Natural killer cell treated with Interleukin-12 subunit alpha and Interleukin-12 subunit beta and Interleukin-15 and Interleukin-18, amount 100 ng/mL, for 72 hours (primary cell): ENCODE measurements around the gene ABCA5. TPM values are rescaled to one million over a fixed set of nuclear protein-coding genes. Genes with fewer than 3 reads are reported as not detected.

Experiments
- ATAC-seq, 2 donors: fragments of 150-1000 bp; cut with Tn5 transposase in 1 of 2; sonication (Bioruptor Pico), chemical (Tn5 transposase) in 1 of 2; 2 replicates each; pipeline ENCODE4 v1.10.0; 2021
- DNase-seq: peaks from one replicate; pipeline ENCODE4 v3.0.0; 2022; ENCODE audit warnings: low spot score
- H3K27ac Mint-ChIP-seq, 2 donors: 1 replicate in 1 of 2; 2 replicates in 1 of 2; pipeline ENCODE4 v1.8.0; 2022; ENCODE audit warnings: mixed read lengths in 2 of 2, mild to moderate bottlenecking in 1 of 2, moderate library complexity in 1 of 2
- H3K27me3 Mint-ChIP-seq, 2 donors: 1 replicate in 1 of 2; 2 replicates in 1 of 2; pipeline ENCODE4 v1.8.0; 2022; ENCODE audit warnings: mixed read lengths in 2 of 2
- H3K36me3 Mint-ChIP-seq: one replicate; pipeline ENCODE4 v1.8.0; 2022; ENCODE audit warnings: mixed read lengths
- H3K4me1 Mint-ChIP-seq, 2 donors: 1 replicate in 1 of 2; 2 replicates in 1 of 2; pipeline ENCODE4 v1.8.0; 2022; ENCODE audit warnings: low read depth in 2 of 2, mixed read lengths in 2 of 2, mild to moderate bottlenecking in 1 of 2
- H3K4me3 Mint-ChIP-seq: one replicate; pipeline ENCODE4 v1.8.0; 2022; ENCODE audit warnings: mixed read lengths
- H3K9me3 Mint-ChIP-seq: 2 replicates; pipeline ENCODE4 v1.8.0; 2022; ENCODE audit warnings: mixed read lengths
- total RNA-seq, 2 donors: library from RNA; stranded (reverse); gene quantifications; one replicate each; pipeline ENCODE4 v1.2.3, GENCODE V29; 2022

Gene ABCA5
- total RNA-seq, 2 donors from 2014 or later, result 22.9 to 61.4 TPM

DNA sequence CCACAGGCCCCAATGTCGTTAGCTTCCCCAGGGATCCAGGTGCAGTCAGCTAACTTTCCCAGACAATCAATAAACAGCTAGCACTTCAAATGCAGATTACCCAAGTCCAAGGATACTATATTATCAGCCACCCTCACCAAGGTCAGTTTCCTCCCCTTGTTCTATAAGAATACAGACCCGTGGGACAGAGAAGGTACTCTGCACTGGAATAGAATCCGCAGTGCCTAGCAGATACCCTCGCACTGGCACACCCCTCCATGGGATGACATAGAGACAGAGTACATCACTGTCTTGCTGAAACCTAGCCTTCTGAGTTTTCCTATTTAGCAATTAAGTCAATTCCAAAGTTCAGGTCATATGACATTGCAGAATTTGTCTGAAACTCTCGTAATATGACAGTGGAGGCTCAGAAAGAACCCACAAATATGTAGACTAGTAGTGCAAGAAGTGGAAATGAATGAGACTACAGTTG is 58.4 kb downstream of the ABCA5 start:
- Mint-ChIP-seq H3K27ac (no peak overlapping the region), H3K27me3 (no peaks in the 10 kb centered on the region), H3K4me1 (no peaks in the 10 kb centered on the region), H3K9me3 (no peaks in the 10 kb centered on the region), H3K4me3 (no peak overlapping the region), H3K36me3 (peaks cover 8% of the 10 kb centered on the region)
- ATAC-seq (no peak), DNase-seq (no peak)

DNA sequence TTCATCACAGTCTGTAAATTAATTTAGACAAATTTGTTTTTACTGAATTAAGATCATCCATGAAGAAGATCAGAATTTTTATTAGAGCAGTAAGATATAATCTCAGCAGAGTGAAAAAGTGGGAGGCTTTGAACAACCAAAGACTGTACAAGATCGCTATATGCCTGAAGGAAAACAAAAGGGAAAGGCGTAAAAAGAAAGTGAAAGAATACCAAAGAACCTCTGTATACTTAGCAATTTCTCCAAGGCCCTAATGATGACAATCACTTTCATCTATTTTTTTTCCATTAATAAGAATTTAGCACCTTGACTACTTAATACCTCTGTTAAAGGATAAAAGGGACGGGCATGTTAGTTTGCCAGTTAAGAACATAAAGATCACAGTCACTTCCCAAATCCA is 59.7 kb downstream of the ABCA5 start:
- Mint-ChIP-seq H3K27ac (no peak overlapping the region), H3K4me3 (no peak overlapping the region), H3K4me1 (no peaks in the 10 kb centered on the region), H3K27me3 (no peaks in the 10 kb centered on the region), H3K36me3 (peaks cover 8% of the 10 kb centered on the region), H3K9me3 (no peaks in the 10 kb centered on the region)
- no peak for DNase-seq
- ATAC-seq, result no peak

DNA sequence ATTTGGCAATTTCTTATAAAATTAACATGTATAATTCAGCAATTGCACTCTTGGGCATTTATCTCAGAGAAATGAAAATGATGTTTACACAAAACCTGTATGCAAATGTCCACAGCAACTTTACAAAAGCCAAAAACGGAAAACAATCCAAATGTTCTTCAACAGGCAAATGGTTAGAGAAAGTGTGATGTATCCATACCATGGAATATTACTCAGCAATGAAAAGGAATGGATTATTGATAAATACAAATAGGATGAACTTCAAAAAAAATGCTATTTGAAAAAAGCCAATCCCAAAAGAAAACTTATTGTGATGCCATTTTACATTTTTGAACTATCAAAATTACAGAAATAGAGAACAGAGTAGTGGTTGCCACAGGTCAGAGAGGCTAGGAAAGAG is 61.1 kb downstream of the ABCA5 start:
- ATAC-seq, result no peak
- H3K36me3 Mint-ChIP-seq, result peaks cover 8% of the 10 kb centered on the region
- no peak overlapping the region for H3K4me3 Mint-ChIP-seq
- no peak overlapping the region for H3K27ac Mint-ChIP-seq
- H3K27me3 Mint-ChIP-seq, result no peaks in the 10 kb centered on the region
- H3K4me1 Mint-ChIP-seq, result no peaks in the 10 kb centered on the region
- H3K9me3 Mint-ChIP-seq, result no peaks in the 10 kb centered on the region
- no peak for DNase-seq

DNA sequence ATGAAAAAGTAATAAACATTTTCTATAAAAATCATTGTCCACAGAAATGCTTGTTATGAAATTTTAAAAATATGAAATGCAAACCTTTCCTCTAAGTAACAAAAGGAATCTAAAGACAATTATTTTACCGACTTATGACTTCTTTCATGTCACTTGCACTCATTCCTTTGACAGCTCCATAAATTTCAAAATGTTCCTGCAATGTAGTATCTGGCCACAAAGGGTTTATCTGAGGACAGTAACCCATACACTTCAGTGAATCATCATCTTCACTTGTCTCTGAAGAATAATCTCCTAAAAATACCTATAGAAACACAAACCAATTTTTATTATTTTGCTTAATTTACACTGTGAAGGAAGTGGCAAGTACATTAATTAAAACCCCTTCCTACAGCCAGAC is 72.7 kb downstream of the ABCA5 start:
- DNase-seq, result no peak
- ATAC-seq, result no peak
- H3K4me1 Mint-ChIP-seq, result no peaks in the 10 kb centered on the region
- H3K9me3 Mint-ChIP-seq, result no peaks in the 10 kb centered on the region
- H3K27ac Mint-ChIP-seq, result no peak overlapping the region
- peaks cover 6% of the 10 kb centered on the region for H3K36me3 Mint-ChIP-seq
- H3K4me3 Mint-ChIP-seq, result no peak overlapping the region
- H3K27me3 Mint-ChIP-seq, result no peaks in the 10 kb centered on the region

DNA sequence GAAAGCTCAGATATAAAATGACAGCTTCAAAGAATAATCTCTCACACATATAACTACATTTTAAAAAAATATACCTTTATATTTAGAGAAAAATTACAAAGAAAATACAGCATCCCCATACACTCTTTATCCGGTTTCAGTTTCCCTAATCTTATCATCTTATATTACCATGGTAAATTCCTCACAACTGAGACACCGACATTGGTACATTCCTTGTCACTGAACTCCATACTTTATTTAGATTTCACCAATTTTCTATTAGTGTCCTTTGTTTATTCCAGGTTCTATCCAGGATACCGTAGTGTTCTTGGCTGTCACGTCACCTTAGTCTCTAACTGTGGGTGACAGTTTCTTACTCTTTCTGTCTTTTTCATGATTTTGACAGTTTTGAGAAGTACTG is 76.3 kb downstream of the ABCA5 start:
- H3K4me1 Mint-ChIP-seq, result no peaks in the 10 kb centered on the region
- ATAC-seq, result no peak
- no peaks in the 10 kb centered on the region for H3K27me3 Mint-ChIP-seq
- H3K9me3 Mint-ChIP-seq, result no peaks in the 10 kb centered on the region
- no peak for DNase-seq
- no peak overlapping the region for H3K27ac Mint-ChIP-seq
- H3K4me3 Mint-ChIP-seq, result no peak overlapping the region
- peaks cover 6% of the 10 kb centered on the region for H3K36me3 Mint-ChIP-seq

DNA sequence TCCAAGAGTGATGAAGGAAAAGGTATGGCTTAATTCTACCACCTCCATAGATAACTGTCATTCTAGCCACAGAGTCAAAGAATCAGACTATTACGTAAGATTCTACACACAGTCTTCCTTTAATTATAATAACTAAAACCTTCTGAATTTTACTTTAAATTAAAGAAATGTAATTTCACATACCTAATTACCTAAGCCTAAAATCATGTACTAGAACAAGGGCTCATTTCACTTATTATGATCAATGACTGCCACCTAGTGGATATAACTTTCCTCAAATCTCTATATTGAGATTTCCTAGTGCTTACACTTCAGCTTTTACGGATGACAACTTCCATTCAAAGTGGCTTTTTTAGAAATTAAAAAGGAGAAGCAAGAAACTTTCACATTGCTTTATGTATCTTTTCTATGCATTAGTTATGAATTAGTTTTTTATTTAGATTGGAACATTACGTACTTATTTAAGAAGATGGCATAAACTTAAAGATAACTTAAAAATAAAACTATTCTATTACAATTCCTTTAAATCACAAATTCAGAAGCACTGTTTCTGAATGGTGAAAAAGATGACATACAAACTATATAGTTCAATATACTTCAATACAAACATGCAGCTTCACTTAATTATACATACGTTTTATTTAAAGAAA is 80.1 kb downstream of the ABCA5 start:
- no peak overlapping the region for H3K27ac Mint-ChIP-seq
- no peaks in the 10 kb centered on the region for H3K27me3 Mint-ChIP-seq

DNA sequence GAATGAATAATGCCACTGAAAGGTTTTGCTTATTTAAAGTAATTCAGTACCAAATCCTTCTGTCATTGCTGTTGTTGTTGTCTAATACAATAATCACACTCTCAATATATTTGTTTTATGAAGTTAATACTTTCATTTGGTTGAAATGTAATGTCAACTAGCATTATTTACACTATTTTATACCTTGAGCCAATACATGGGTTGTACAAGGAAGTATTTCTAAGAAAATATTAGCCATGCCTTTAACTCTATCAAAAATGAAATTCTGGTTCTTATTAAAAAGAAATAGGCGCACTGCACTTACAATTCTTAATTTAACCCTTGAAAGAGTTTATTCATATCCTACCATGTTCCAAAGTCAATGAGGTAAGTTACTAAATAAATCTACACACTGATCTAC is 80.7 kb downstream of the ABCA5 start:
- ATAC-seq (no peak), DNase-seq (no peak)
- H3K36me3 Mint-ChIP-seq, result peaks cover 6% of the 10 kb centered on the region
- H3K4me3 Mint-ChIP-seq, result no peak overlapping the region
- no peaks in the 10 kb centered on the region for H3K9me3 Mint-ChIP-seq
- H3K4me1 Mint-ChIP-seq, result no peaks in the 10 kb centered on the region
- H3K27me3 Mint-ChIP-seq, result no peaks in the 10 kb centered on the region
- no peak overlapping the region for H3K27ac Mint-ChIP-seq

More for the DNA sequence above, 80.1 kb downstream of the ABCA5 start:
- DNase-seq (no peak), ATAC-seq (no peak)
- H3K4me3 Mint-ChIP-seq, result no peak overlapping the region
- H3K9me3 Mint-ChIP-seq, result no peaks in the 10 kb centered on the region
- H3K36me3 Mint-ChIP-seq, result peaks cover 6% of the 10 kb centered on the region
- H3K4me1 Mint-ChIP-seq, result no peaks in the 10 kb centered on the region

DNA sequence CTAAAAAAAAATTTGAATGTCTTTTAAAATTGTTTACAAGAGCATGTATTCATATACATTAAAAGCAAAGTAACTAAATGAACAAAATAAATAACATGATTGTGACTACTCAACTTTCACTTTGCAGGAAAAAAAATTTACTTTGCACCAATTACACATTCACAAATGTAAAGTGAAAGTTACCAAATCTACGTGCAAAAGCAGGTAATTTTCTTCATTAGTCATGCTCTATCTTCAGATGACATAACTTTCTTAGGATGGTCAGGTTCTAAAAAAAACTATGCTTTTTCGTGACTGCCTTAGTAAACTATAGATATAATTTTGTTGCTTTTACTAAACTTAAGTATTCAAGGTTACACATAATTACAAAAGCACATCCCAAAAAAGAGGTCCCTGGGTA is 81.3 kb downstream of the ABCA5 start:
- no peak for ATAC-seq
- Mint-ChIP-seq H3K9me3 (no peaks in the 10 kb centered on the region), H3K27ac (no peak overlapping the region), H3K4me1 (no peaks in the 10 kb centered on the region), H3K4me3 (no peak overlapping the region), H3K36me3 (peaks cover 6% of the 10 kb centered on the region), H3K27me3 (no peaks in the 10 kb centered on the region)
- DNase-seq, result no peak

DNA sequence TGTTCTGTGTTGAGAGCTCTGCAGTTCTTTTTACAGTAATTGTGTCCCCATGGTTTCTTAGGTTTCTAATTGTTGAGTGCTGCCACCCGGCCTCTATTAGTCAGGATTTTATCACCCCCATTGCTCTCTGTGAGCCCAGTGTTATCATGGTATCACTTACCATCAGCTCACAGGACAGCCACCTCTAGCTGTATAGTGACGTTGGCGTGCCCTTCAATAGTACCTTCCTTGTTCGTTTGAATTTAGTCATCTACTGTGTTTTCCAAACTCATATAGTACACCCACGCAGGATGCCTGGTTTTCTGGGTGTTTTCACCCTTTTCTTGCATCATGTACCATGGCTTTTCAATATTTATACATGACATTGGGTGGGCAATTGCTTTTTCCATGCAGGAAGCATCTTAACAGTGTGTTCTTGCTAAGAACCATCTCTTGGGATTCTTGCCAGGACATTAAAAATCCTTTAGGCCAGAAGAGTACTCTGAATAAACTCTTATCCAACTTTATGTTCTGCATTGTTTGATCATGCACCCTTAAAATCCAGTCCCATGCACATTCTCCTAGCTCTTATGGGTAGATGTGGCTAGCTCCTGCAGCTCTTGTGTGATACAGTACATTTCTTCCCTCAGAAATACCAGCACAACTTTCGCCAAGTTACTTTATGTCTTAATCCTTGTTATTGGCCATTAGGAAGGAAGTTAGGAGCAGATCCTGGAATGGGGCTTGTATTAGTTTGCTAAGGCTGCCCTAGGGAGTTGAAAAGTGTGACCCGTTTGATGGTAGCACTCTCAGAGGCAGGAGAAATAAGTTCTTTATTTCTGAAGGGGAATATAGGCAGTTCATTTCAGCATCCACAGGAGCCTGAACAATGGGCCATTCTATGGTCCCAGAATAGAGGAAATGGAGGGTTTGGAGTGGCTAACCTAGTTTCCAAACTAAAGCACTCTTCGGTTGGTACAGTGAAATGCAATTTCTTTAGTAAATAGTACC is 87.0 kb downstream of the ABCA5 start:
- no peaks in the 10 kb centered on the region for H3K27me3 Mint-ChIP-seq
- no peak overlapping the region for H3K27ac Mint-ChIP-seq
- DNase-seq, result no peak
- no peak for ATAC-seq
- H3K36me3 Mint-ChIP-seq, result peaks cover 5% of the 10 kb centered on the region
- H3K4me1 Mint-ChIP-seq, result peaks cover 0 to 3% of the 10 kb centered on the region in 2 donors
- H3K9me3 Mint-ChIP-seq, result no peaks in the 10 kb centered on the region
- H3K4me3 Mint-ChIP-seq, result no peak overlapping the region

DNA sequence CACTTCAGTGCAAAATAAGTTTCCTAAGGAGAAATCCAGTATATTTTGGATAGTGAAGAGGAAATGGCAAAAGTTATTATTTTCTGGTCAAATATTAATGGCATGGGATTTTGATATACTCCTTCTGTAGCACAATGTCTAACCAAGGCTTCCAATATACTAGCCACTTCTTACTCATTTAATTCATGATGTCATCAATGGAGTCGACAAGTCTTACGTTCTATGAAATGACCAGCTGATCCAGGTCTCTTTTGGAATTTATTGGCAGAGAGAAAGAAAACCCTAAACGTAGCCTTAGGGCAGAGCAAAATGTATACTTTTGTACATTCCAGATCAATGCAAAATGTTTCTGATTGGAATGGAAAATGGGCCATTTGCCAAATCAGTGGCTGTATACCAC is 90.0 kb downstream of the ABCA5 start:
- no peak for ATAC-seq

DNA sequence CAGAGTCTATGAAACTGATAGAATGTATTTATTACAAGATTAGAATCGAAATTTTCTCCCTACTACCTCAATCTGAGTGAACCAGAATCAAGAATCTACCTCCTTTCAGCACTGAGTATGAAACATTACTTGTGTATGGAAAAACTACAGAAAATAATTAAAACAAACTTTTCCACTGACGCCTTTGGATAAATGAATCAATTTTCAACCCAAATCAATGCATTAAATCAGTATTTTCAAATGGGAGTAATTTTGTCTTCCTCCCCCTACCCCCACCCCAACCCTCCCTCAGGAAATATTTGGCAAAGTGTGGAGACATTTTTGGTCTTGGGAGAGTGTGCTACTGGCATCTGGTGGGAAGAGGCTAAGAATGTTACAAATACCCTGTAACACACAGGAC is 90.5 kb downstream of the ABCA5 start:
- Mint-ChIP-seq H3K36me3 (peaks cover 15% of the 10 kb centered on the region), H3K27me3 (no peaks in the 10 kb centered on the region), H3K4me1 (peaks cover 0 to 3% of the 10 kb centered on the region in 2 donors), H3K9me3 (no peaks in the 10 kb centered on the region), H3K4me3 (no peak overlapping the region), H3K27ac (no peak overlapping the region)
- DNase-seq (no peak), ATAC-seq (no peak)

More for the DNA sequence above, 90.0 kb downstream of the ABCA5 start:
- Mint-ChIP-seq H3K36me3 (peaks cover 15% of the 10 kb centered on the region), H3K4me1 (peaks cover 0 to 3% of the 10 kb centered on the region in 2 donors), H3K4me3 (no peak overlapping the region), H3K9me3 (no peaks in the 10 kb centered on the region), H3K27me3 (no peaks in the 10 kb centered on the region), H3K27ac (no peak overlapping the region)
- no peak for DNase-seq

DNA sequence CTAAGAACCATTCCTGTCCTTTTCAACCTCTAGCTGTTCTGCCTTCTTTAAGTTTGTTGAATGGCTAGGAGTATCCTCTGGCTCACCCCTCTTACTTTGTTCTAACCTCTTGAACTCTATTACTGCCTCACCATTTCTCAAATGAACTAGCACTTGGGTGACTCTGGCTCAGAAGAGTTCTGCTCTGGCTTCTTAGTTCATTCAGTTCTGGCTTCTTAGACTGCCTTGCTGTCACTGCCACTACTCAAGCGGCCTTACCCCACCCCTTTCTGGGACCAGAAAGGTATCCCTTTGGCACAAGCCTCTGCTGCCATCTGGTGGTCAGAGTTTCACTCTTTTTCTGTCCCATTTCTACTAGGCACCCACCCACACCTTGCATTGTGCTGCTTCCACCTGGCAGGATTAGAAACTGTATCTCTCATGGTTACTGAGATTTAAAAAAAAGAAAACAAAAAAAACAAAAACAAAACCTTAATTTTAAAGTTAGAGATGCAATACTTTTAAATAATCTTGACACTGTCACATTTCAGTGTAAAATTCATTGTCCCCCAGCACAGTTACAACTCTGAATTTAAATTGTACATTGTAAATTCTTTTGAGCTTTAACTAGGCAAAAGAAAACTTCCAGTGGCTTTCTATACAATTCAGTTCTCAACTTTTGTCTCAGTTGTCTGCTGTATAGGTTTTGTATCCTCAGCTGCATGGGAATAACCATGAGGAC is 91.4 kb downstream of the ABCA5 start:
- peaks cover 10% of the 10 kb centered on the region for H3K36me3 Mint-ChIP-seq
- H3K9me3 Mint-ChIP-seq, result no peaks in the 10 kb centered on the region
- ATAC-seq (peak in 1 of 2 donors; percentile 70), DNase-seq (peak; percentile 75)
- H3K27ac Mint-ChIP-seq, result no peak overlapping the region
- H3K4me1 Mint-ChIP-seq, result peaks cover 0 to 3% of the 10 kb centered on the region in 2 donors
- no peak overlapping the region for H3K4me3 Mint-ChIP-seq
- peaks cover 0 to 3% of the 10 kb centered on the region in 2 donors for H3K27me3 Mint-ChIP-seq

DNA sequence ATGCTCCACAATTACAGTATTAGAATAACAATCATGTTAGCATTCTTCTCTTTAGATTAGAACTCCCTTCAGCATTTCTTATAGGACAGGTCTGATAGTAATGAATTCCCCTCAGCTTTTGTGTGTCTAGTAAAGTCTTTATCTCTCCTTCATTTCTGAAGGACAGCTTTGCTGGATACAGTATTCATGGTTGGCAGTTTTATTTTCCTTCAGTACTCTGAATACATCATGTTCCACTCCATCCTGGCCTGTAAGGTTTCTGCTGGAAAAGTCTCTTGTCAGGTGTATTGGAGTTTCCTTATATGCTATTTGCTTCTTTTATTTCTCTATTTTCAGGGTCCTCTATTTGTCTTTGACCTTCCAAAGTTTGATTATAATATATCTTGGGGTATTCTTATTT is 94.3 kb downstream of the ABCA5 start:
- no peaks in the 10 kb centered on the region for H3K9me3 Mint-ChIP-seq
- peaks cover 0 to 3% of the 10 kb centered on the region in 2 donors for H3K4me1 Mint-ChIP-seq
- H3K36me3 Mint-ChIP-seq, result peaks cover 10% of the 10 kb centered on the region
- no peak overlapping the region for H3K4me3 Mint-ChIP-seq
- peaks cover 0 to 3% of the 10 kb centered on the region in 2 donors for H3K27me3 Mint-ChIP-seq
- no peak for ATAC-seq
- H3K27ac Mint-ChIP-seq, result no peak overlapping the region
- no peak for DNase-seq
